Dedifferentiated amniotic fluid mesenchymal stem cell (primary cell): ENCODE data around the gene SGO2.
A peak's percentile ranks its signal among the peaks of the same experiment; 100 is the strongest.
"Not testable (repeated sequence)": the region's sequence is repeated elsewhere in the genome, so short reads cannot be mapped to it uniquely, and the experiment has no call there.

Experiments
- DNase-seq: peaks from one replicate; pipeline ENCODE4 v3.0.0-alpha.2; 2016; ENCODE audit errors: extremely low spot score

The SGO2 gene

DNA sequence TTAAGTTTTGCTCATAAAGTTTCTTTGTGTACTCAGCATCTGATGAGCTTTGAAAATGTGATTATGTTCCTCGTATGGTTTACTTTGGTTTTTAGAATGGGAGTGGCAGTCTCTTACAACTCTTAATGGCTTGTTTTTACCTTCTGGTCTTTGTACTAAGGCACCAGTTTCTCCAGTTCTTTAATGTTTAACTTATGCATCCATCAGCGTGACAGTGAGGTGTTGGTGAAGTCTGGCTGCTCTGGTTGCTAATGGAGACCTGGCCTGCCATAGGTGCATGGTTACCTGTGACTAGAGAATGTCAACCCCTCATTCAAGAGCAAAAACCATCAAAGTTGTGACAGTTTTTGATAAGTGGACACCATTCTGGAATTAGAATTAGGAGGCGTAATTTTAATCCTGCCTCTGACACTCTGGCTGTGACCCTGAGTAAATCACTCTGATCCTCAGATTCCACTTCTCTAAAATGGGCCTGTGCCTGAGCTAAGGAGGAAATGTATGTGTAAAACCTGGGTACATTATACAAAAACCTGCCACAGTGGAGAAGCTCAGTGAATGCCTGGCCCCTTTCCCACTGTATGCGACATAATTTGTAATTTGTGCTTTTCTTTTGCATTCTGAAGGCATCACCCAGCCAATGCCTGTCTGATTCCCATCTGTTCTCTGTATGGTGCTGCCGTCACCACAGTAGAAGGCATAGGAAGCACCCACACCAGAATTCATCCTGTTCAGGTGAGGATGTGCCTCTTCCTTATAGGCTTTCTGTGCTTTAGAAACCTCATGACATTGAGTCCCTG is 71.0 kb downstream of the SGO2 start:
- no peak for DNase-seq

DNA sequence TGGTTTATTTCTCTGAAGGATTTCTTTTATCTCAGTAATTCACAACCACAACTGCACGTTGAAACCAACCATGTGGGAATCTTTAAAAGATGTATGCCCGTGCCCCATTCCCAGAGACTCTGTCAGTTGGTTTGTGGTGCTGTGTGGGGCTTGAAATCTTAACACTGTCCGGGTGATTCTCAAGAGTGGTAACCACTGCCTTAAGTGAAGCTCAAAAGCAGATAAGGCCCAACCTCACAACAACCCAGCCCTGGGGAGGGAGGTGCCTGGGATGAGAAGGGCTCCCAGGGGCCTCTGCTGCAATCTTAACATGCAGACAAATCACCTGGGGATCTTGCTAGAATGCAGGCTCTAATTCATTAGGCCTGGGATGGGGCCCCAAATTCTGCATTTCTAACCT is 73.2 kb downstream of the SGO2 start:
- DNase-seq, result no peak

- no peak for DNase-seq
These were observed 74.7 kb downstream of the SGO2 start for GRCh38 chr2:200600549-200601225.

DNA sequence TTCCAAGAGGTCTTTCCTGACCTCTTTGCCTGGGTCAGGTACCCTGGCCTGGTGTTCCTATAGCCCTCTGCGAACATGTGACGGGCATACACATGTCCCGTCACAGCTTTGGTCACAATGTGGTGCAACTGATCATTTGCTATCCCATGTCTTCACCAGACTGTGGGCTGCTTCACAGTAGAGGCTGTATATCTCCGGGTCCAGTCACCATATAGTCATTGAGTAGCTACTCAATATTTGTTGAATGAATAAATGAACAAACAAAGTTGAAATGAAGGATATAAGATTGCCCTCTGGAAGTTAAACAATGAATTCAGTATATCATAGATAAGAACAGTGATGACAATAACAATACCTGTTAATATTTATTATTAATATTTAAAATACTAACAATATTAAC is 76.6 kb downstream of the SGO2 start:
- no peak for DNase-seq

DNA sequence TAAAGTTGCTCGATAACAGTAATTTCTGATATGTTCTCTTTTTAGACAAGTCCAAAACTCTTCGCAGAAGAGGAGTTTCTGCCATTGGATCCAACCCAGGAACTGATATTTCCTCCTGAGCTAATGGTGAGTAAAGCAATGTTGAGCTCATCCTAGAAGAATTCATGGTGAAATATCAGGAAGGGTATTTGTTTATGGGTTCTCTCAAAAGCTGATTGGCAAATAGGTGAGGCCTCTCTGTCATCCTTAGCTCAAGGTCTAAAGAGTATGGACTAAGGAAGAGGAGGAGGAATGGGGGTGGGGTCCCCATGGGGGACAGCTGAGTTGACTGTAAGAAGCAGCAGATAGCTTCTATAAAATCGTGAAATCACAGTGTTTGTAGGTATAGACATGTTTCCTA is 78.0 kb downstream of the SGO2 start:
- DNase-seq, result no peak

GRCh38 chr2:200604571-200605255 is 78.7 kb downstream of the SGO2 start:
- no peak for DNase-seq

GRCh38 chr2:200608341-200609027 is 82.5 kb downstream of the SGO2 start:
- no peak for DNase-seq

GRCh38 chr2:200609028-200609614 is 83.1 kb downstream of the SGO2 start:
- peak; percentile 83 for DNase-seq

- not testable (repeated sequence) for DNase-seq
These were observed 84.2 kb downstream of the SGO2 start for GRCh38 chr2:200610217-200610616.

DNA sequence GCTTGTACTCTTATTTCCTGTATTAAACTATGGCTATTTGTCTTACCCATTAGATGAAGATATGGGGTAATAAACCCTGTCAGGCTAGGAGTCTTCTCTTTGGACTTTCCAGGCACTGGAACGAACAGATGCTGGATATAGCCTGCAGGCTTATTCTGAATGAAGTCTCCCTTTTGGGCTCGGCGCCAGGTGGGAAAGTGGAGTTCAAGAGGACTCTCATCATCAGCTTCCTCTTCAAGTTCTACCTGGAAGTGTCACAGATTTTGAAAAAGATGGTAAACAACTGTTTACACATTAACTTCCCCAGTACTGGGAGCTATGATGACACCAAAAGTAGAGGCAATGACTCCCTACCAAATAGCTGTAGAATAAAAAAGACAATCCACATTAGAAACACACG is 87.7 kb downstream of the SGO2 start:
- DNase-seq, result no peak

DNA sequence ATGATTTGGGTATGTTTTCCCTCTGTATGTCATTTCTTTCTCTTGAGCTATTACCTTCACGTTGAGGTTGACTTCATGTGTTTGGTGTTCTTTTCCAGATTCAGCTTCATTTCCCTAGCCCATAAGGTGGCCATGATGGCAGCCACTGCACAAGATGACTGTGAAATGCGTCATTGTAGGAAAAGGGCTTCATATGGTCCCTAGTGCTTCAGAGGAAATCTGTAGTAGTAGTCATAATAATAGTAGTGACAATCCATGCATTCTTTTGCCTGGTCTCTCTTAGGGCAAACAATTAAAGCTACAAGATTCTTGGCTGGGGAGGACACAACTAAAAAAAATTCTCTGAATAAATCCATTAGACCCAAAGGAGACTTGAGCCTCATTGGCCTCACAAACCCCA is 88.2 kb downstream of the SGO2 start:
- DNase-seq, result no peak

DNA sequence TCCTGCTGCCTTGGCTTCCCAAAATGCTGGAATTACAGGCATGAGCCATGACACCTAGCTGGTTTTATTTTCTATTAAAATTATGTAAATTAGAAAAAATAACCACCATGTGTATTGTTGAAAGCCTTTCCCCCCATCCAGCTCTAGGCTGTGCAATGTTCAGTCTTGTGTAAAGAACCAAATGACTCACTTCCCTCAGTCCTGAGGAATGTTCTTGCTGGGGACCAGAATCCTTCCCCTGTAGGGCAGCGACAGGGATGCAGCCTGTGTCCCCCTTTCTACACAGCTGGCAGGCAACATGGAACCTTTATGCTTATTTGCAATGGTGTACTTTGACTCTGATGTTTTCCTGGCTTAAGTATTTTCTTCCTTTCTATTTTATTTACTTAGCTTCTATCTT is 89.2 kb downstream of the SGO2 start:
- no peak for DNase-seq

DNA sequence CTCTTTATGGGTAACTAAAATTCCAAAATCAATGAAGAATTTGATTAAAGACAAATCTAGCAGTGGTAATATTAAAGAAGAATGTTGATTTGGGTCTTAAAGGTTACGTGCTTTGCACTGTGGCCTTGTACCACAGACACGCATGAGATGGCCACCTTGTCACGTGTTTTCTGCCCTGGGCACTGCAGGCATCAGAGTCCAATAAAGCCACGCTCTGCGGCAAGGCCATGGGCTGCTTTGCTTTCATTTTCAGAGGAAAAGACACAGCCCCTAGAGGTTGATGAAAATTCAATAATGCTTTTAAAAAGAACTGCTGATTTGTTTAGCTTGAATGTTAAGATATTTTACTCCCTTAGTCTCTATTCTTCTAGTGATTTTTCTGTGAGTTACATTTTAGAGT is 90.2 kb downstream of the SGO2 start:
- no peak for DNase-seq

DNA sequence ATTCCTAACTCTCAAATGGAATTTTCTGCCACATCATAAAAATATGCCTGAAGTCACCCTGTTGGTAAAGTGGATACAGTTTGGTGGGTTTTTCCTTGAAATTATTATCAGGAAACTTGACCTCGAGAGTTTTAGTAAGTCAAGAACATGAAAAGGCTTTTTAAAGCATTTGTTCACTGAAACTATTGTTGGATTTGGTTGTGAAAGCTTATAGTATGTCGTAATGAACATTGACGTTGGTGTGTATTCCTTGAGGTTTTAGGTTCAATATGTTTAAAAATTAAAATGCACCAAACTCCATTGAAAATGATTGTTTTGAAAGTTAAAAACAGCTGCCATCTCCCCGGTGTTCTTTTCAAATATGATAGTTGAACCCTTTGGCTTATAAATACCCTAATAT is 90.6 kb downstream of the SGO2 start:
- no peak for DNase-seq

DNA sequence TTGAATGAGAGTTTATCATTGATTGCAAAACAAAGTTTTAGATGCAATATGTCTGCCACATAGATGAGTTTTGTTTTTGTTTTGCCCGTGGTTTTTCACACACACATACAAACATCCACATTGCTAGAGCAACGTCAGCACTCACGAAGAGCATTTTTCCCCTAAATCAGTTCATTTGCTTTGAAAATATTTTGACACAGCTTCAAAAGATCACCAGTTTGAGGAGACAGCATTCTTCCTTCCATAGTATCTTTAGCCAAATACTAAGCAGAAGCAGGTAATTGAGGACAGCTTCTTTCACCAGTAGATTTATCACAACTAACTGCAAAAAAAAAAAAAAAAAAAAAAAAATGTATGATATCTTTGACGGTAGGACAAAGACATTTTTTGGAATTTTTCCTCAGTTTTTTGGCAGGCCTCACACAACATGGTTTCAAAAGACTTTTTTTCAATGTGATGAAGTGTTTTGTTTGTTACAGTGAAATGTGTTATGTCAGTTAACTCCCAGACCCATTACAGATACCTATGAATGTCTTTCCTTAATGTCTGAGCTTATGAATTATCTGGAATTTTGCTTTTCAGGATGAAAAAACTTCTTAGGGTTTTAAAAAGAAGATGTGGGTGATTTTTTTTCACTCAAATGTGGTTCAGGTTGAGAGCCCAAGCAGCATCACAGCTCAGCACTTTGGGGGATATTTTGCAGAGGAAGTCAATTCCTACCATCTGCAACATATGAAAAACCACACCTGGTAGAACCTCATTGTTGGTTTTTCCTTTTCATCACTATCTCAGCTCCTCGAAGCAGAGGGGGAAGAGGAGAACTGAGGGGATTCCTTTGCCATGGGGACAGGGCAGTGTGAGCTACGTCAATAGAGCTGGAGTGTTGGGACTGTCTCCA is 91.4 kb downstream of the SGO2 start:
- no peak for DNase-seq

GRCh38 chr2:200618054-200618419 is 92.0 kb downstream of the SGO2 start:
- DNase-seq, result no peak

- DNase-seq, result peak; percentile 61
These were observed 92.6 kb downstream of the SGO2 start for GRCh38 chr2:200618590-200619021.

GRCh38 chr2:200619279-200619678 is 93.3 kb downstream of the SGO2 start:
- no peak for DNase-seq

- DNase-seq, result no peak
These were observed 94.8 kb downstream of the SGO2 start for GRCh38 chr2:200620606-200621390.

GRCh38 chr2:200622106-200622505 is 96.1 kb downstream of the SGO2 start:
- DNase-seq, result no peak
